HG03521 (cell line): Measurements from ENCODE around the gene FKTN.
"Not testable (repeated sequence)": the region's sequence is repeated elsewhere in the genome, so short reads cannot be mapped to it uniquely, and the experiment has no call there.

Source experiments
- ATAC-seq: cut with Tn5 transposase; IDR thresholded peaks from one replicate; pipeline ENCODE4 v1.9.1; 2021; ENCODE audit warnings: mild to moderate bottlenecking, moderate library complexity; ENCODE audit not compliant: unreplicated experiment

FKTN gene

GRCh38 chr9:105557804-105558610 is at the start of gene FKTN:
FKTN (plus strand) TSS chr9:105558131; CDS start chr9:105575033, 16,902 bp downstream.
- ATAC-seq, result peak; percentile 90

- no peak for ATAC-seq
Observed at GRCh38 chr9:105508530-105508929, 49.4 kb upstream of the FKTN start.

- peak; percentile 80 for ATAC-seq
Observed at GRCh38 chr9:105510024-105510423, 47.9 kb upstream of the FKTN start.

- no peak for ATAC-seq
Observed at GRCh38 chr9:105511446-105511845, 46.5 kb upstream of the FKTN start.

GRCh38 chr9:105515811-105516413 is 42.0 kb upstream of the FKTN start:
- no peak for ATAC-seq

- ATAC-seq, result peak; percentile 74
Observed at GRCh38 chr9:105519710-105520369, 38.1 kb upstream of the FKTN start.

- ATAC-seq, result not testable (repeated sequence)
Observed at GRCh38 chr9:105520992-105521391, 36.9 kb upstream of the FKTN start.

GRCh38 chr9:105522618-105523385 is 35.1 kb upstream of the FKTN start:
- peak; percentile 51 for ATAC-seq

GRCh38 chr9:105531530-105531929 is 26.4 kb upstream of the FKTN start:
- ATAC-seq, result no peak

- peak; percentile 50 for ATAC-seq
Observed at GRCh38 chr9:105535920-105536668, 21.8 kb upstream of the FKTN start.

GRCh38 chr9:105539452-105539851 is 18.5 kb upstream of the FKTN start:
- no peak for ATAC-seq

GRCh38 chr9:105541838-105542237 is 16.1 kb upstream of the FKTN start:
- peak; percentile 54 for ATAC-seq

GRCh38 chr9:105554042-105554441 is 3.9 kb upstream of the FKTN start:
- no peak for ATAC-seq

- no peak for ATAC-seq
Observed at GRCh38 chr9:105572455-105572854, 14.5 kb downstream of the FKTN start.

GRCh38 chr9:105579952-105580351 is 22.0 kb downstream of the FKTN start:
- not testable (repeated sequence) for ATAC-seq

GRCh38 chr9:105581550-105581949 is 23.6 kb downstream of the FKTN start:
- ATAC-seq, result not testable (repeated sequence)

- no peak for ATAC-seq
Observed at GRCh38 chr9:105593145-105593544, 35.2 kb downstream of the FKTN start.

GRCh38 chr9:105608721-105609598 is 51.0 kb downstream of the FKTN start:
- ATAC-seq, result peak; percentile 82

- ATAC-seq, result no peak
Observed at GRCh38 chr9:105621001-105621400, 63.1 kb downstream of the FKTN start.
